HepG2 (cell line): ENCODE results near the gene TCEA3. TPM values are rescaled to one million over a fixed set of nuclear protein-coding genes. Genes with fewer than 3 reads are reported as not detected.
A peak's percentile ranks its signal among the peaks of the same experiment; 100 is the strongest.

Experiments
- ATAC-seq: fragments of 200-7000 bp; cut with Tn5 transposase; 3 replicates; pipeline ENCODE4 v1.9.1; 2020; ENCODE audit warnings: mild to moderate bottlenecking, moderate library complexity
- BruUV-seq: library from RNA; stranded (reverse); fragments of 400-500 nt; replicated peaks from 2 replicates; lab custom pipeline; 2021; lab: Mats Ljungman, UMichigan
- CTCF ChIA-PET: fragments of 300-600 bp; formaldehyde crosslinking; extraction: SDS; loops from one replicate; lab custom pipeline; 2021; ENCODE audit warnings: low total read pairs, inconsistent platforms, low intra/inter-chr PET ratio; lab: Yijun Ruan, JAX
- POLR2A ChIA-PET: fragments of 350-600 bp; sonication (Branson Sonifier 250); formaldehyde crosslinking; loops from one replicate; lab custom pipeline; 2020; ENCODE audit warnings: antibody characterized with exemption, inconsistent platforms; lab: Yijun Ruan, JAX
- DNase-seq: peaks from one replicate; pipeline ENCODE4 v3.0.0-alpha.2; 2015; ENCODE audit warnings: low spot score
- FAIRE-seq: peaks from 3 replicates; lab custom pipeline; 2011; peaks lifted over from hg19 to GRCh38; lab: Jason Lieb, UNC
- H2AFZ ChIP-seq: one replicate; pipeline ENCODE4 v1.6.1; 2011; ENCODE audit warnings: low read length, inconsistent platforms
- H3K27ac ChIP-seq: fragments of 300-600 bp; 3 replicates; pipeline ENCODE4 v1.8.0; 2011; ENCODE audit warnings: mixed run types, mild to moderate bottlenecking, mixed read lengths, low read length, inconsistent platforms; ENCODE audit not compliant: insufficient read depth; ENCODE audit errors: extremely low read length
- H3K27me3 ChIP-seq, 2 experiments: fragments of 200-600 bp in 1 of 2; 2 replicates in 1 of 2; 3 replicates in 1 of 2; pipeline versions ENCODE4 v1.6.0 to v1.8.0; 2011; ENCODE audit warnings: low read length in 2 of 2, mild to moderate bottlenecking in 2 of 2, moderate library complexity in 2 of 2, inconsistent platforms in 1 of 2; ENCODE audit not compliant: insufficient read depth in 2 of 2, control insufficient read depth in 1 of 2
- H3K36me3 ChIP-seq, 2 experiments: fragments of 200-600 bp in 1 of 2; replicated peaks in 1 of 2; 2 replicates in 1 of 2; 3 replicates in 1 of 2; pipeline versions ENCODE4 v1.5.1 to v1.8.0; 2011; ENCODE audit warnings: low read length in 2 of 2, inconsistent platforms in 1 of 2; ENCODE audit not compliant: insufficient read depth in 2 of 2, control insufficient read depth in 1 of 2
- H3K4me1 ChIP-seq: 2 replicates; pipeline ENCODE4 v1.5.1; 2012; ENCODE audit warnings: low read length, inconsistent platforms; ENCODE audit not compliant: insufficient read depth
- H3K4me2 ChIP-seq: 2 replicates; pipeline ENCODE4 v1.6.0; 2011; ENCODE audit warnings: low read depth, low read length, inconsistent platforms
- H3K4me3 ChIP-seq, 3 experiments: fragments of 200-600 bp in 1 of 3; sonication (generic), shearing (Covaris generic) in 1 of 3; replicated peaks in 1 of 3; 2 replicates each; pipeline ENCODE4 v1.5.1; 2011 to 2016; ENCODE audit warnings: low read length in 3 of 3, inconsistent platforms in 2 of 3, low read depth in 2 of 3, mild to moderate bottlenecking in 2 of 3, control low read depth in 1 of 3, mixed read lengths in 1 of 3; ENCODE audit not compliant: insufficient read depth in 1 of 3
- H3K79me2 ChIP-seq: one replicate; pipeline ENCODE4 v1.6.1; 2011; ENCODE audit warnings: low read length, inconsistent platforms; ENCODE audit not compliant: insufficient read depth
- H3K9ac ChIP-seq: 2 replicates; pipeline ENCODE4 v1.6.0; 2011; ENCODE audit warnings: mild to moderate bottlenecking, low read depth, low read length, inconsistent platforms; ENCODE audit not compliant: insufficient read depth
- H3K9me3 ChIP-seq: 2 replicates; pipeline ENCODE4 v1.5.1; 2012; ENCODE audit warnings: mild to moderate bottlenecking, low read length
- H4K20me1 ChIP-seq: 2 replicates; pipeline ENCODE4 v1.6.0; 2011; ENCODE audit warnings: inconsistent platforms, mild to moderate bottlenecking, low read length, moderate library complexity; ENCODE audit not compliant: insufficient read depth
- ARNT2 ChIP-seq: sonication (generic); formaldehyde crosslinking; IDR thresholded peaks from 2 replicates; pipeline ENCODE4 v1.8.0; 2022; ENCODE audit warnings: mild to moderate bottlenecking, low read depth, missing genetic modification reagents, moderate library complexity
- BCL6 ChIP-seq: IDR thresholded peaks from 2 replicates; pipeline ENCODE4 v1.6.1; 2016; ENCODE audit warnings: missing genetic modification reagents, missing compliant biosample characterization
- ERF ChIP-seq: IDR thresholded peaks from 2 replicates; pipeline ENCODE4 v1.6.1; 2018; ENCODE audit warnings: missing biosample characterization, missing genetic modification reagents
- HOXA5 ChIP-seq: sonication (generic); formaldehyde crosslinking; IDR thresholded peaks from 2 replicates; pipeline ENCODE4 v1.4.0; 2020; ENCODE audit warnings: missing genetic modification reagents
- KLF6 ChIP-seq: IDR thresholded peaks from 2 replicates; pipeline ENCODE4 v1.8.0; 2016; ENCODE audit warnings: missing biosample characterization, missing genetic modification reagents
- MAF1 ChIP-seq: sonication (generic); formaldehyde crosslinking; IDR thresholded peaks from 2 replicates; pipeline ENCODE4 v1.5.0; 2020; ENCODE audit warnings: missing genetic modification reagents, borderline replicate concordance
- MXD4 ChIP-seq: IDR thresholded peaks from 2 replicates; pipeline ENCODE4 v1.6.1; 2016; ENCODE audit warnings: mild to moderate bottlenecking, missing biosample characterization, missing genetic modification reagents
- RFXANK ChIP-seq: IDR thresholded peaks from 2 replicates; pipeline ENCODE4 v1.6.1; 2016
- THAP8 ChIP-seq: sonication (generic); formaldehyde crosslinking; IDR thresholded peaks from 2 replicates; pipeline ENCODE4 v1.5.1; 2020; ENCODE audit warnings: missing genetic modification reagents, mild to moderate bottlenecking, borderline replicate concordance
- ZNF232 ChIP-seq: sonication (generic); formaldehyde crosslinking; IDR thresholded peaks from 2 replicates; pipeline ENCODE4 v1.4.0; 2020; ENCODE audit warnings: missing genetic modification reagents, borderline replicate concordance
- ZNF572 ChIP-seq: sonication (generic); formaldehyde crosslinking; IDR thresholded peaks from 2 replicates; pipeline ENCODE4 v1.5.1; 2020; ENCODE audit warnings: mild to moderate bottlenecking, missing genetic modification reagents
- ZNF780A ChIP-seq: sonication (generic); formaldehyde crosslinking; IDR thresholded peaks from 2 replicates; pipeline ENCODE4 v1.8.0; 2022; ENCODE audit warnings: mild to moderate bottlenecking, missing genetic modification reagents, moderate library complexity
- ZNF879 ChIP-seq: sonication (generic); formaldehyde crosslinking; IDR thresholded peaks from 2 replicates; pipeline ENCODE4 v1.8.1; 2023; ENCODE audit warnings: missing genetic modification reagents
- WGBS: methylation state at CpG from one replicate; pipeline ENCODE4 v1.1.6; 2017; ENCODE audit warnings: low lambda C conversion rate; 5-methylcytosine and 5-hydroxymethylcytosine counted together
- in situ Hi-C: cut with HindIII; loops from 2 replicates; pipeline ENCODE4 v1.10.0; 2017; ENCODE audit warnings: low pct_unique_long_range_greater_than_20kb; ENCODE audit not compliant: extremely low pct_ligation_motif_present
- intact Hi-C: fragments of 100-400 bp; cut with micrococcal nuclease; formaldehyde crosslinking; loops from one replicate; pipeline ENCODE4 v1.10.0; 2022; ENCODE audit not compliant: unreplicated experiment
- polyA plus RNA-seq, 8 experiments: library from polyadenylated mRNA; depleted of rRNA in 3 of 8; stranded (reverse) in 7 of 8; unstranded in 1 of 8; fragments of >200 nt; fragmentation: Illumina TruSeq in 4 of 8; extraction: Trizol in 4 of 8; gene quantifications; 2 replicates each; pipeline versions ENCODE4 v1.2.1 to v1.2.3, GENCODE V29; 2011 to 2016; ENCODE audit warnings: low read depth in 4 of 8, missing spikeins in 1 of 8, mixed read lengths in 1 of 8; ENCODE audit not compliant: insufficient read depth in 1 of 8
- total RNA-seq, 5 experiments: library from RNA; depleted of rRNA; stranded (reverse); fragments of >200 nt; fragmentation: Illumina TruSeq; extraction: Trizol; gene quantifications; 2 replicates each; pipeline ENCODE4 v1.2.3, GENCODE V29; 2016; ENCODE audit warnings: low read depth in 1 of 5
- TF ChIP-seq, protein P1 (sequence below): sonication (generic); formaldehyde crosslinking; IDR thresholded peaks from 2 replicates; pipeline ENCODE4 v1.5.1; 2020; ENCODE audit warnings: mild to moderate bottlenecking, missing genetic modification reagents, borderline replicate concordance
- TF ChIP-seq, protein P2 (sequence below), 2 experiments: fragments of 450-650 bp in 1 of 2; sonication (generic) in 1 of 2; formaldehyde crosslinking; IDR thresholded peaks; 2 replicates each; pipeline versions ENCODE4 v1.5.0 to v1.8.0; 2020 to 2022; ENCODE audit warnings: mild to moderate bottlenecking in 1 of 2, missing genetic modification reagents in 1 of 2

The TCEA3 gene
- total and polyA plus RNA-seq, 2 of the 13 experiments (the other 11 are each of a cell fraction or from before 2014, with no cell fraction given): 55.5 to 84.6 TPM

- TF ChIP-seq THAP8 (CRISPR knock-in tag): peak; percentile 38; the same call in 1 of the 2 replicates
These were observed 894 bp downstream of the TCEA3 start (continued) for GRCh38 chr1:23423415-23424292.

DNA sequence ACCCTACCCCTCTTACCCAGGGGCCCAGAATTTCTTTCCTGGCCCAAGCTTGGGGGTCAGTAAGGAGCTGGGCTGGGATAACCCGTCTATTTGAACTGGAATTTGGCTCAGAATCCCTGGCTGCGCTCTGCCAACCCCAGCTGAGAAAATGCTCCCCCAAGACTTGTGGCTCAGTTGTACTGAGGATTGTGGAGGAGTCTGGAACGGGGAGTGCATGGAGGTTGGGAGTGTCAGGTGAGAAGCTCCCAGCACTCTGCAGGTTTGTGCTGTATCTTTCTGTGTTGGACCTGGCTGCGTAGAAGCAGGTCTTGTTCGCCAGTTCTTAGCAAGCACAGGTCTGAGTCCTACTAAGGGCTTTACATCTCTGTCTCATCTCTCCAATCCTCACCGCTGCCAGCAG, 1.6 kb downstream of the TCEA3 start:
- Histone ChIP-seq H3K27ac (peak overlapping the region; percentile 92), H3K4me3 (peak overlapping the region; percentile 62 to 88 (median 73); a peak in 5 of 6 replicates), H3K36me3 (peaks cover 1 to 13% of the 10 kb centered on the region in 2 experiments), H3K27me3 (no peaks in the 10 kb centered on the region), H3K4me2 (peak overlapping the region; percentile 78), H3K9ac (peak overlapping the region; percentile 71), H3K4me1 (peaks cover 79% of the 10 kb centered on the region), H2AFZ (no peak overlapping the region), H3K79me2 (peaks cover 44% of the 10 kb centered on the region), H3K9me3 (no peaks in the 10 kb centered on the region), H4K20me1 (no peaks in the 10 kb centered on the region)
- ATAC-seq: no peak
- intact Hi-C loops: no loop called here
- FAIRE-seq: no peak
- CTCF ChIA-PET: no interaction called here
- in situ Hi-C loops: no loop called here
- BruUV-seq: TSS peak; percentile 37
- no peak for DNase-seq
- WGBS: 58% methylated on average over 4 of the region's 6 CpGs
- POLR2A ChIA-PET: interaction anchor here (0.9 to 3.7 kb wide), 11 partner anchors 11 to 139 kb away, joined by 3 to 22 read pairs (median 4); partner anchors contain the start of genes ASAP3 and HNRNPR
- 0 out of 2 replicates have a peak, but pooled peaks have one; percentile 15 for TF ChIP-seq MAF1 (CRISPR knock-in tag)
- TF ChIP-seq, protein P1, sequence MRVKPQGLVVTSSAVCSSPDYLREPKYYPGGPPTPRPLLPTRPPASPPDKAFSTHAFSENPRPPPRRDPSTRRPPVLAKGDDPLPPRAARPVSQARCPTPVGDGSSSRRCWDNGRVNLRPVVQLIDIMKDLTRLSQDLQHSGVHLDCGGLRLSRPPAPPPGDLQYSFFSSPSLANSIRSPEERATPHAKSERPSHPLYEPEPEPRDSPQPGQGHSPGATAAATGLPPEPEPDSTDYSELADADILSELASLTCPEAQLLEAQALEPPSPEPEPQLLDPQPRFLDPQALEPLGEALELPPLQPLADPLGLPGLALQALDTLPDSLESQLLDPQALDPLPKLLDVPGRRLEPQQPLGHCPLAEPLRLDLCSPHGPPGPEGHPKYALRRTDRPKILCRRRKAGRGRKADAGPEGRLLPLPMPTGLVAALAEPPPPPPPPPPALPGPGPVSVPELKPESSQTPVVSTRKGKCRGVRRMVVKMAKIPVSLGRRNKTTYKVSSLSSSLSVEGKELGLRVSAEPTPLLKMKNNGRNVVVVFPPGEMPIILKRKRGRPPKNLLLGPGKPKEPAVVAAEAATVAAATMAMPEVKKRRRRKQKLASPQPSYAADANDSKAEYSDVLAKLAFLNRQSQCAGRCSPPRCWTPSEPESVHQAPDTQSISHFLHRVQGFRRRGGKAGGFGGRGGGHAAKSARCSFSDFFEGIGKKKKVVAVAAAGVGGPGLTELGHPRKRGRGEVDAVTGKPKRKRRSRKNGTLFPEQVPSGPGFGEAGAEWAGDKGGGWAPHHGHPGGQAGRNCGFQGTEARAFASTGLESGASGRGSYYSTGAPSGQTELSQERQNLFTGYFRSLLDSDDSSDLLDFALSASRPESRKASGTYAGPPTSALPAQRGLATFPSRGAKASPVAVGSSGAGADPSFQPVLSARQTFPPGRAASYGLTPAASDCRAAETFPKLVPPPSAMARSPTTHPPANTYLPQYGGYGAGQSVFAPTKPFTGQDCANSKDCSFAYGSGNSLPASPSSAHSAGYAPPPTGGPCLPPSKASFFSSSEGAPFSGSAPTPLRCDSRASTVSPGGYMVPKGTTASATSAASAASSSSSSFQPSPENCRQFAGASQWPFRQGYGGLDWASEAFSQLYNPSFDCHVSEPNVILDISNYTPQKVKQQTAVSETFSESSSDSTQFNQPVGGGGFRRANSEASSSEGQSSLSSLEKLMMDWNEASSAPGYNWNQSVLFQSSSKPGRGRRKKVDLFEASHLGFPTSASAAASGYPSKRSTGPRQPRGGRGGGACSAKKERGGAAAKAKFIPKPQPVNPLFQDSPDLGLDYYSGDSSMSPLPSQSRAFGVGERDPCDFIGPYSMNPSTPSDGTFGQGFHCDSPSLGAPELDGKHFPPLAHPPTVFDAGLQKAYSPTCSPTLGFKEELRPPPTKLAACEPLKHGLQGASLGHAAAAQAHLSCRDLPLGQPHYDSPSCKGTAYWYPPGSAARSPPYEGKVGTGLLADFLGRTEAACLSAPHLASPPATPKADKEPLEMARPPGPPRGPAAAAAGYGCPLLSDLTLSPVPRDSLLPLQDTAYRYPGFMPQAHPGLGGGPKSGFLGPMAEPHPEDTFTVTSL (CRISPR knock-in tag): 0 out of 2 replicates have a peak, but pooled peaks have one; percentile 45
- no peak for TF ChIP-seq ERF (CRISPR knock-in tag)
- 0 out of 2 replicates have a peak, but pooled peaks have one; percentile 4 for TF ChIP-seq KLF6 (CRISPR knock-in tag)
- 0 out of 2 replicates have a peak, but pooled peaks have one; percentile 0 for TF ChIP-seq MXD4 (CRISPR knock-in tag)
- no peak for TF ChIP-seq ZNF780A
- TF ChIP-seq BCL6 (CRISPR knock-in tag): no peak
- TF ChIP-seq HOXA5 (CRISPR knock-in tag): 0 out of 2 replicates have a peak, but pooled peaks have one; percentile 2
- no peak for TF ChIP-seq ARNT2 (CRISPR knock-in tag)
- TF ChIP-seq RFXANK: 0 out of 2 replicates have a peak, but pooled peaks have one; percentile 6
- TF ChIP-seq ZNF232: no peak
- TF ChIP-seq ZNF879 (CRISPR knock-in tag): 0 out of 2 replicates have a peak, but pooled peaks have one; percentile 28
- no peak for TF ChIP-seq ZNF572 (CRISPR knock-in tag)
- TF ChIP-seq, protein P2, sequence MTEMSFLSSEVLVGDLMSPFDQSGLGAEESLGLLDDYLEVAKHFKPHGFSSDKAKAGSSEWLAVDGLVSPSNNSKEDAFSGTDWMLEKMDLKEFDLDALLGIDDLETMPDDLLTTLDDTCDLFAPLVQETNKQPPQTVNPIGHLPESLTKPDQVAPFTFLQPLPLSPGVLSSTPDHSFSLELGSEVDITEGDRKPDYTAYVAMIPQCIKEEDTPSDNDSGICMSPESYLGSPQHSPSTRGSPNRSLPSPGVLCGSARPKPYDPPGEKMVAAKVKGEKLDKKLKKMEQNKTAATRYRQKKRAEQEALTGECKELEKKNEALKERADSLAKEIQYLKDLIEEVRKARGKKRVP (CRISPR knock-in tag; IDR thresholded peaks at IDR 0.05): no peak
